Liver (tissue), 9 donors: ENCODE data around the gene TRIM60. TPM values are rescaled to one million over a fixed set of nuclear protein-coding genes. Genes with fewer than 3 reads are reported as not detected.
A peak's percentile ranks its signal among the peaks of the same experiment; 100 is the strongest.
"Not testable (repeated sequence)": the region's sequence is repeated elsewhere in the genome, so short reads cannot be mapped to it uniquely, and the experiment has no call there.

ENCODE experiments used
- DNase-seq: peaks from one replicate; pipeline ENCODE4 v3.0.0-alpha.2; 2017; ENCODE audit warnings: low spot score
- H3K27ac ChIP-seq, 2 donors: one replicate each; pipeline ENCODE4 v1.7.0; 2013; ENCODE audit warnings: inconsistent platforms in 2 of 2, low read length in 2 of 2, control low read depth in 1 of 2, low read depth in 1 of 2, mild to moderate bottlenecking in 1 of 2
- H3K27me3 ChIP-seq, 4 donors: one replicate each; pipeline versions ENCODE4 v1.6.1 to v1.7.0; 2013; ENCODE audit warnings: low read length in 3 of 4, inconsistent platforms in 1 of 4, mild to moderate bottlenecking in 1 of 4, moderate library complexity in 1 of 4; ENCODE audit not compliant: control insufficient read depth in 4 of 4, insufficient read depth in 4 of 4
- H3K36me3 ChIP-seq, 4 donors: one replicate each; pipeline versions ENCODE4 v1.6.1 to v1.7.0; 2013; ENCODE audit warnings: low read length in 3 of 4, mild to moderate bottlenecking in 3 of 4, low read depth in 1 of 4, moderate library complexity in 1 of 4; ENCODE audit not compliant: control insufficient read depth in 4 of 4, insufficient read depth in 3 of 4
- H3K4me1 ChIP-seq, 4 donors: one replicate each; pipeline versions ENCODE4 v1.6.1 to v1.7.0; 2013; ENCODE audit warnings: low read length in 3 of 4, mild to moderate bottlenecking in 3 of 4, moderate library complexity in 1 of 4; ENCODE audit not compliant: control insufficient read depth in 4 of 4, insufficient read depth in 4 of 4
- H3K4me3 ChIP-seq, 3 donors: one replicate each; pipeline versions ENCODE4 v1.6.1 to v1.7.0; 2013; ENCODE audit warnings: low read length in 3 of 3, control low read depth in 1 of 3, low read depth in 1 of 3, mild to moderate bottlenecking in 1 of 3
- H3K9ac ChIP-seq, 2 donors: one replicate each; pipeline ENCODE4 v1.7.0; 2013; ENCODE audit warnings: low read length in 2 of 2, mild to moderate bottlenecking in 2 of 2, moderate library complexity in 2 of 2, control low read depth in 1 of 2, low read depth in 1 of 2
- H3K9me3 ChIP-seq, 4 donors: one replicate each; pipeline versions ENCODE4 v1.6.1 to v1.7.0; 2013; ENCODE audit warnings: low read length in 3 of 4; ENCODE audit not compliant: control insufficient read depth in 4 of 4
- ATF3 ChIP-seq: IDR thresholded peaks from 2 replicates; pipeline ENCODE4 v1.6.1; 2016; ENCODE audit warnings: antibody characterized with exemption
- CTCF ChIP-seq: fragments of 150-350 bp; IDR thresholded peaks from 2 replicates; pipeline ENCODE4 v1.5.1; 2017; ENCODE audit warnings: improper control_type of control experiment, low read depth, low read length; ENCODE audit not compliant: missing input control
- EGR1 ChIP-seq, 2 donors: IDR thresholded peaks; 2 replicates each; pipeline ENCODE4 v1.6.1; 2016 to 2018; ENCODE audit warnings: antibody characterized with exemption in 2 of 2, low read depth in 2 of 2
- FOXA1 ChIP-seq: IDR thresholded peaks from 2 replicates; pipeline ENCODE4 v1.6.1; 2016; ENCODE audit warnings: antibody characterized with exemption
- FOXA2 ChIP-seq: IDR thresholded peaks from 2 replicates; pipeline ENCODE4 v1.6.1; 2016; ENCODE audit warnings: antibody characterized with exemption
- JUND ChIP-seq, 2 donors: IDR thresholded peaks; 2 replicates each; pipeline ENCODE4 v1.6.1; 2016; ENCODE audit warnings: antibody characterized with exemption in 2 of 2
- MAX ChIP-seq: IDR thresholded peaks from 2 replicates; pipeline ENCODE4 v1.6.1; 2016; ENCODE audit warnings: antibody characterized with exemption
- NR2F2 ChIP-seq: IDR thresholded peaks from 2 replicates; pipeline ENCODE4 v1.6.1; 2016; ENCODE audit warnings: antibody characterized with exemption
- RAD21 ChIP-seq, 2 donors: IDR thresholded peaks; 2 replicates each; pipeline ENCODE4 v1.6.1; 2016; ENCODE audit warnings: antibody characterized with exemption in 2 of 2, mild to moderate bottlenecking in 2 of 2
- REST ChIP-seq: IDR thresholded peaks from 2 replicates; pipeline ENCODE4 v1.6.1; 2016; ENCODE audit warnings: antibody characterized with exemption, mild to moderate bottlenecking
- SP1 ChIP-seq: IDR thresholded peaks from 2 replicates; pipeline ENCODE4 v1.6.1; 2018; ENCODE audit warnings: antibody characterized with exemption, mild to moderate bottlenecking
- TAF1 ChIP-seq: conservative IDR thresholded peaks from 2 replicates; pipeline ENCODE4 v1.6.1; 2016; ENCODE audit warnings: antibody characterized with exemption, mild to moderate bottlenecking
- ZBTB33 ChIP-seq: IDR thresholded peaks from 2 replicates; pipeline ENCODE4 v1.6.1; 2016; ENCODE audit warnings: antibody characterized with exemption
- WGBS: extraction: QIAGEN DNeasy Blood & Tissue Kit; methylation state at CpG from one replicate; pipeline ENCODE4 v1.1.7; 2013; 5-methylcytosine and 5-hydroxymethylcytosine counted together
- polyA plus RNA-seq, 2 donors: library from polyadenylated mRNA; stranded (reverse) in 1 of 2; unstranded in 1 of 2; fragments of 200-250 nt in 1 of 2; fragments of >200 nt in 1 of 2; fragmentation: Nextera tagmentation in 1 of 2; extraction: Ambion mirVana in 1 of 2; gene quantifications; one replicate each; pipeline versions ENCODE4 v1.2.1 to v1.2.3, GENCODE V29; 2013 to 2015
- total RNA-seq, 2 donors: library from RNA; depleted of rRNA; stranded (reverse); fragments of >200 nt; gene quantifications; one replicate each; pipeline ENCODE4 v1.2.3, GENCODE V29; 2014
- donor health status: healthy.
- donor health status: healthy.
- donor health status: healthy.
- donor health status: healthy.
- donor health status: healthy.

Gene TRIM60
- total and polyA plus RNA-seq, 4 donors, result not detected

GRCh38 chr4:165011403-165011802, 20.4 kb upstream of the TRIM60 start (continued):
- TF ChIP-seq FOXA1 (no peak), TAF1 (no peak)

- Histone ChIP-seq H3K9ac (no peak overlapping the region), H3K27ac (no peak overlapping the region), H3K4me1 (no peaks in the 10 kb centered on the region), H3K4me3 (no peak overlapping the region), H3K27me3 (no peaks in the 10 kb centered on the region), H3K9me3 (no peaks in the 10 kb centered on the region), H3K36me3 (no peaks in the 10 kb centered on the region)
- TF ChIP-seq ZBTB33 (no peak), REST (no peak), FOXA1 (no peak), JUND (IDR thresholded peaks at IDR 0.05) (no peak), FOXA2 (no peak), TAF1 (no peak), NR2F2 (no peak), MAX (no peak), SP1 (no peak), EGR1 (IDR thresholded peaks at IDR 0.05; ENCODE audit: low read depth in 2 of 2) (no peak)
- DNase-seq, result no peak
These were observed 18.1 kb upstream of the TRIM60 start for GRCh38 chr4:165013691-165014090.

GRCh38 chr4:165016971-165017370, 14.8 kb upstream of the TRIM60 start:
- TF ChIP-seq CTCF (no peak), ATF3 (no peak), RAD21 (IDR thresholded peaks at IDR 0.05) (peak in 1 of 2 donors; percentile 16)
- DNase-seq, result no peak
- H3K27me3 ChIP-seq, result no peaks in the 10 kb centered on the region
- H3K27ac ChIP-seq, result no peak overlapping the region
- no peak overlapping the region for H3K4me3 ChIP-seq
- no peak overlapping the region for H3K9ac ChIP-seq
- no peaks in the 10 kb centered on the region for H3K36me3 ChIP-seq
- no peaks in the 10 kb centered on the region for H3K4me1 ChIP-seq
- 49% methylated on average over 5 of the region's 5 CpGs for WGBS
- no peaks in the 10 kb centered on the region for H3K9me3 ChIP-seq

GRCh38 chr4:165019995-165020394, 11.8 kb upstream of the TRIM60 start:
- DNase-seq, H3K27ac ChIP-seq, H3K9me3 ChIP-seq, H3K4me1 ChIP-seq, H3K9ac ChIP-seq, H3K4me3 ChIP-seq, H3K36me3 ChIP-seq, H3K27me3 ChIP-seq: not testable (repeated sequence)
- 92% methylated on average over 27 of the region's 30 CpGs for WGBS

- not testable (repeated sequence) for H3K27me3 ChIP-seq, DNase-seq, H3K4me1 ChIP-seq, H3K36me3 ChIP-seq, H3K27ac ChIP-seq, H3K9ac ChIP-seq, H3K4me3 ChIP-seq, H3K9me3 ChIP-seq
- WGBS, result 93% methylated on average over 8 of the region's 8 CpGs
These were observed 6.0 kb upstream of the TRIM60 start for GRCh38 chr4:165025782-165026181.
